Spleen (tissue), 7 donors: ENCODE measurements around the gene GNPTAB.

Experiments used
- CTCF ChIP-seq, 11 experiments: fragments of 200-600 bp in 7 of 11; fragments of 450-650 bp in 4 of 11; sonication (generic) in 4 of 11; IDR thresholded peaks in 8 of 11; conservative IDR thresholded peaks in 3 of 11; 1 replicate in 7 of 11; 2 replicates in 4 of 11; pipeline versions ENCODE4 v1.4.0 to v1.8.0; 2016 to 2021; ENCODE audit warnings: antibody characterized with exemption in 11 of 11, inconsistent platforms in 4 of 11, mild to moderate bottlenecking in 1 of 11
- POLR2A ChIP-seq, 3 donors: fragments of 450-650 bp; IDR thresholded peaks; one replicate each; pipeline ENCODE4 v1.5.1; 2017; ENCODE audit warnings: antibody characterized with exemption in 3 of 3, mild to moderate bottlenecking in 1 of 3
- donor health status: DM: no; HTN: no; CAD: no; lungs with moderate emphysema.
- donor health status: DM: no; HTN: no; CAD: no.
- donor health status: DM: no; HTN: no; CAD: no.

- TF ChIP-seq CTCF (IDR thresholded peaks at IDR 0.05 in 8 of 11, conservative IDR thresholded peaks at IDR 0.05 in 3 of 11) (no peak), POLR2A (IDR thresholded peaks at IDR 0.05) (no peak)
These were observed 69.0 kb downstream of the GNPTAB start for GRCh38 chr12:101761781-101762180.
